H9 (cell line): ENCODE results near the gene ACADS. TPM values are rescaled to one million over a fixed set of nuclear protein-coding genes. Genes with fewer than 3 reads are reported as not detected.

ENCODE experiments used
- DNase-seq: peaks from one replicate; pipeline ENCODE4 v3.0.0-alpha.2; 2017
- H2AFZ ChIP-seq: one replicate; pipeline ENCODE4 v1.6.1; 2013; ENCODE audit warnings: mild to moderate bottlenecking, low read length, control low read depth, moderate library complexity
- H2AK5ac ChIP-seq: 2 replicates; pipeline ENCODE4 v1.6.1; 2013; ENCODE audit warnings: low read length, control low read depth, mixed read lengths; ENCODE audit not compliant: insufficient read length
- H2BK120ac ChIP-seq: one replicate; pipeline ENCODE4 v1.6.1; 2013; ENCODE audit warnings: low read depth, mild to moderate bottlenecking, low read length, control low read depth, inconsistent platforms; ENCODE audit not compliant: poor library complexity, severe bottlenecking
- H2BK12ac ChIP-seq: 2 replicates; pipeline ENCODE4 v1.6.1; 2013; ENCODE audit warnings: low read length, control low read depth, mixed read lengths, low read depth; ENCODE audit not compliant: insufficient read length
- H2BK15ac ChIP-seq: 2 replicates; pipeline ENCODE4 v1.6.1; 2013; ENCODE audit warnings: low read depth, low read length, control low read depth
- H2BK20ac ChIP-seq: one replicate; pipeline ENCODE4 v1.6.1; 2013; ENCODE audit warnings: low read depth, mild to moderate bottlenecking, low read length, control low read depth, inconsistent platforms; ENCODE audit not compliant: poor library complexity, severe bottlenecking
- H2BK5ac ChIP-seq: 2 replicates; pipeline ENCODE4 v1.6.1; 2013; ENCODE audit warnings: low read length, control low read depth, mixed read lengths; ENCODE audit not compliant: insufficient read length
- H3K14ac ChIP-seq: 2 replicates; pipeline ENCODE4 v1.6.1; 2013; ENCODE audit warnings: low read length, control low read depth; ENCODE audit not compliant: insufficient read depth
- H3K18ac ChIP-seq: 2 replicates; pipeline ENCODE4 v1.6.1; 2013; ENCODE audit warnings: low read depth, mild to moderate bottlenecking, mixed read lengths, low read length, control low read depth; ENCODE audit not compliant: insufficient read length
- H3K23ac ChIP-seq: 2 replicates; pipeline ENCODE4 v1.6.1; 2013; ENCODE audit warnings: low read length, control low read depth, mixed read lengths, low read depth; ENCODE audit not compliant: insufficient read length
- H3K23me2 ChIP-seq: 2 replicates; pipeline ENCODE4 v1.6.1; 2013; ENCODE audit warnings: low read depth, mild to moderate bottlenecking, mixed read lengths, low read length, control low read depth; ENCODE audit not compliant: insufficient read length, poor library complexity, severe bottlenecking
- H3K27ac ChIP-seq: 2 replicates; pipeline ENCODE4 v1.5.1; 2013; ENCODE audit warnings: low read length, control low read depth, mixed read lengths, low read depth; ENCODE audit not compliant: insufficient read length
- H3K27me3 ChIP-seq: 2 replicates; pipeline ENCODE4 v1.6.1; 2013; ENCODE audit warnings: low read length, control low read depth, inconsistent platforms; ENCODE audit not compliant: insufficient read depth
- H3K4ac ChIP-seq: 2 replicates; pipeline ENCODE4 v1.6.1; 2013; ENCODE audit warnings: low read depth, mild to moderate bottlenecking, control low read depth, inconsistent platforms, low read length, moderate library complexity
- H3K4me1 ChIP-seq: 2 replicates; pipeline ENCODE4 v1.6.1; 2013; ENCODE audit warnings: low read length, control low read depth, inconsistent platforms; ENCODE audit not compliant: insufficient read depth
- H3K4me2 ChIP-seq: 2 replicates; pipeline ENCODE4 v1.6.1; 2013; ENCODE audit warnings: low read length, control low read depth, mixed read lengths; ENCODE audit not compliant: insufficient read length, insufficient read depth
- H3K56ac ChIP-seq: 2 replicates; pipeline ENCODE4 v1.6.1; 2013; ENCODE audit warnings: low read depth, mild to moderate bottlenecking, mixed read lengths, low read length, control low read depth; ENCODE audit not compliant: insufficient read length
- H3K79me1 ChIP-seq: 2 replicates; pipeline ENCODE4 v1.6.1; 2013; ENCODE audit warnings: low read depth, mild to moderate bottlenecking, moderate library complexity, low read length, control low read depth, inconsistent platforms; ENCODE audit not compliant: insufficient read depth, poor library complexity, severe bottlenecking
- H3K79me2 ChIP-seq: 2 replicates; pipeline ENCODE4 v1.6.1; 2013; ENCODE audit warnings: low read length, control low read depth, inconsistent platforms; ENCODE audit not compliant: insufficient read depth
- H3K9ac ChIP-seq: 2 replicates; pipeline ENCODE4 v1.6.1; 2013; ENCODE audit warnings: low read length, control low read depth, mixed read lengths; ENCODE audit not compliant: insufficient read length; ENCODE audit errors: extremely low read depth
- H3K9me3 ChIP-seq: one replicate; pipeline ENCODE4 v1.6.1; 2013; ENCODE audit warnings: low read depth, low read length, inconsistent platforms; ENCODE audit not compliant: control insufficient read depth
- H3T11ph ChIP-seq: one replicate; pipeline ENCODE4 v1.6.1; 2013; ENCODE audit warnings: mild to moderate bottlenecking, low read length, control low read depth, inconsistent platforms
- H4K20me1 ChIP-seq: one replicate; pipeline ENCODE4 v1.6.1; 2013; ENCODE audit not compliant: control insufficient read depth, insufficient read length, insufficient read depth
- H4K5ac ChIP-seq: 2 replicates; pipeline ENCODE4 v1.6.1; 2013; ENCODE audit warnings: low read depth, mild to moderate bottlenecking, mixed read lengths, low read length, control low read depth; ENCODE audit not compliant: insufficient read length
- H4K8ac ChIP-seq: replicated peaks from 2 replicates; pipeline ENCODE4 v1.6.1; 2013; ENCODE audit warnings: low read length, control low read depth, mixed read lengths, low read depth; ENCODE audit not compliant: insufficient read length
- H4K91ac ChIP-seq: 2 replicates; pipeline ENCODE4 v1.6.1; 2013; ENCODE audit warnings: low read depth, mild to moderate bottlenecking, moderate library complexity, mixed read lengths, low read length, control low read depth; ENCODE audit not compliant: insufficient read length
- H3K27ac Mint-ChIP-seq, 3 experiments: 2 replicates in 2 of 3; 3 replicates in 1 of 3; pipeline ENCODE4 v1.8.0; 2020 to 2021; ENCODE audit warnings: mixed read lengths in 3 of 3, mild to moderate bottlenecking in 1 of 3, moderate library complexity in 1 of 3
- H3K27me3 Mint-ChIP-seq: 2 replicates; pipeline ENCODE4 v1.8.0; 2021; ENCODE audit warnings: low read depth, mild to moderate bottlenecking, moderate library complexity, mixed read lengths
- H3K36me3 Mint-ChIP-seq, 3 experiments: 2 replicates in 2 of 3; 3 replicates in 1 of 3; pipeline ENCODE4 v1.8.0; 2020 to 2021; ENCODE audit warnings: low read depth in 3 of 3, mixed read lengths in 3 of 3; ENCODE audit not compliant: insufficient read depth in 1 of 3
- H3K4me1 Mint-ChIP-seq, 2 experiments: 2 replicates each; pipeline ENCODE4 v1.8.0; 2020; ENCODE audit warnings: mixed read lengths in 2 of 2
- H3K4me3 Mint-ChIP-seq, 2 experiments: 2 replicates in 1 of 2; 3 replicates in 1 of 2; pipeline ENCODE4 v1.8.0; 2020 to 2021; ENCODE audit warnings: mild to moderate bottlenecking in 2 of 2, mixed read lengths in 2 of 2, moderate library complexity in 1 of 2
- H3K9me3 Mint-ChIP-seq, 2 experiments: 2 replicates in 1 of 2; 3 replicates in 1 of 2; pipeline ENCODE4 v1.8.0; 2020; ENCODE audit warnings: mild to moderate bottlenecking in 2 of 2, mixed read lengths in 2 of 2, moderate library complexity in 1 of 2
- CTCF ChIP-seq: fragments of 200-600 bp; sonication (generic); conservative IDR thresholded peaks from 3 replicates; pipeline ENCODE4 v1.8.0; 2021; ENCODE audit warnings: antibody characterized with exemption, mild to moderate bottlenecking
- WGBS: extraction: QIAGEN DNeasy Blood & Tissue Kit; methylation state at CpG from one replicate; pipeline ENCODE4 v1.1.7; 2013; ENCODE audit warnings: missing lambda C conversion rate, low lambda C conversion rate, mixed read lengths; ENCODE audit not compliant: insufficient read length; ENCODE audit errors: extremely low coverage; 5-methylcytosine and 5-hydroxymethylcytosine counted together
- total RNA-seq: library from RNA; stranded (reverse); gene quantifications from 2 replicates; pipeline ENCODE4 v1.2.1, GENCODE V29; 2021

The ACADS gene
- total RNA-seq, 1 experiment from 2014 or later = 8.3 TPM

DNA sequence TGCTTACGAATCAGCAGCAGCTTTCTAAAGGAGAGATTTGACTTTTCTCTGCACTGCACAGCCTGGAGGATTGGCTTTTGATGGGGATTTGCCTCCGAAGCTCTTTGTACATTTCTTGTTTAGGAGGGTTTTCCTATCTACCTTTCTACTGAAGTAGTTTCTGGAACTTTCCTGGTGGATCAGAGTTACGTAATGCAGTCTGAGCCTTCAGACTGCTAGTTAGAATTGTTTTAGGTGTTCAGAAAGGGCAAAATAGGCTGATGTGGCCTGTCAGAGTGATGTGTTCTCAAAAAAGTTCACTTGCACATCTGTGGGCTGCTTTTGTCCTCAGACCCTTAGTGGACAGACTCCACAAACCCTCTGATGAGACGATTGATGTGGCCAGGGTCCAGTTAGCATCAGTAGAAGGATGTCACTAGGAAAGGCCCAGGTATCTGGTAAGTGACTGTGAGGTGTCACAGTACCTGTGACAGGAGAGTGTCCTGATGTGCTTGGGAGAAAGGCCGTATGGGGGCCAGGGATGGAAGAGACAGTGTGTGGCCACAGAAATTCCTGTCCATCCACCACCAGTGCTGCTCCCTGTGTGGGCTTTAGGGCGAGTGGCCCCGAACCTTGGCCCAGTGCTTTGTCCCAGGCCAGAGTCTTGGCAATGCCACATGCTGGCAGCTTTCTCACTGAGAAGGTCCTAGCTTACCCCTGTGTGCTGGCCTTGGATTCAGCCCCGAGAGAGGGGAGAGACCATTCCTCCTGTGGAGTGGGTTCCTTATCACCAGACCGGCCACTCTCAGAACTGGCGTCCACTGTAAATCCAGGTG lies 4.4 kb upstream of the ACADS start:
- no CpG with 5 or more reads among the region's 10 CpGs for WGBS

More for the DNA sequence above, 4.4 kb upstream of the ACADS start:
- Histone ChIP-seq H2AK5ac (no peak overlapping the region), H2BK120ac (no peak overlapping the region), H4K8ac (no peak overlapping the region), H4K5ac (no peak overlapping the region), H3K23me2 (peaks cover 5% of the 10 kb centered on the region), H3K56ac (no peak overlapping the region), H2BK15ac (no peak overlapping the region), H3K9ac (no peak overlapping the region), H4K91ac (no peak overlapping the region), H3K4ac (no peak overlapping the region), H2BK5ac (no peak overlapping the region), H3K79me2 (no peaks in the 10 kb centered on the region), H4K20me1 (no peaks in the 10 kb centered on the region), H3K14ac (no peak overlapping the region), H3K27ac (no peak overlapping the region), H3K9me3 (no peaks in the 10 kb centered on the region), H3K23ac (no peak overlapping the region), H3K4me1 (no peaks in the 10 kb centered on the region), H3K79me1 (no peaks in the 10 kb centered on the region), H3K18ac (no peak overlapping the region), H2AFZ (no peak overlapping the region), H3K4me2 (no peak overlapping the region), H3T11ph (no peak overlapping the region), H2BK12ac (no peak overlapping the region), H3K27me3 (no peaks in the 10 kb centered on the region), H2BK20ac (no peak overlapping the region)
- Mint-ChIP-seq H3K27me3 (peaks cover 4% of the 10 kb centered on the region; the same call in 1 of the 2 replicates), H3K27ac (no peak overlapping the region; a peak in 1 of 7 replicates), H3K4me3 (no peak overlapping the region), H3K9me3 (no peaks in the 10 kb centered on the region; a peak in 1 of 5 replicates), H3K36me3 (peaks cover 38 to 79% (median 74%) of the 10 kb centered on the region in 3 experiments), H3K4me1 (peaks cover 12 to 14% of the 10 kb centered on the region in 2 experiments)
- no peak for TF ChIP-seq CTCF
- no peak for DNase-seq
